ENCODE measurements around the gene MED27. TPM values are rescaled to one million over a fixed set of nuclear protein-coding genes. Genes with fewer than 3 reads are reported as not detected.

MED27 gene
- total RNA-seq, 1 donor from 2014 or later, result 28.3 TPM

GRCh38 chr9:131886826-131887225 is 192.8 kb downstream of the MED27 start:
- no peak for DNase-seq (ENCODE audit: low read depth)

DNA sequence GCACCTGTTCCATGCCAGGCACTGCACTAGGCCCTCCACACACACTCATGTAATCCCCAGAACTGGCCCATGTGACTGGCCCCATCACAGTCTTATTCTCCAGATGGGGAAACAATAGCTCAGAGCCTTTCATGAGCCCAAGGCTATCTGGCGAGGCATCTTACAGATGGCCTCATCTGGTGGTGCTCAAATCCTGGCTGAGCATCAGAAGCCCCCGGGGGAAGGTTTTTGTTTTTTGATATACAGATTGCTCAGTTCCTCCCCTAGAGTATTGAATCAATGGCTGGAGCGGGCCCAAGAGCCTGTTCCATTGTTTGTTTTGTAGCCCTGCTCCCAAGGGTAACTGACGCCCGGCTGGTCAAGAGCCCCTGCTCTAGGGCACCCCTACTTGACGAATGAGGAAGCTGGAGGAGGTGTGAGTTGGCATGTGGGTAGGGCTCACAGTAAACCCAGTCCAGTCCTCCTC is 194.5 kb downstream of the MED27 start:
- DNase-seq (ENCODE audit: low read depth), result no peak

- no peak for DNase-seq (ENCODE audit: low read depth)
Observed at GRCh38 chr9:131884222-131884621, 195.4 kb downstream of the MED27 start.

GRCh38 chr9:131880833-131881583 is 198.7 kb downstream of the MED27 start:
- no peak for DNase-seq (ENCODE audit: low read depth)

GRCh38 chr9:131879911-131880290 is 199.8 kb downstream of the MED27 start:
- DNase-seq (ENCODE audit: low read depth), result no peak

DNA sequence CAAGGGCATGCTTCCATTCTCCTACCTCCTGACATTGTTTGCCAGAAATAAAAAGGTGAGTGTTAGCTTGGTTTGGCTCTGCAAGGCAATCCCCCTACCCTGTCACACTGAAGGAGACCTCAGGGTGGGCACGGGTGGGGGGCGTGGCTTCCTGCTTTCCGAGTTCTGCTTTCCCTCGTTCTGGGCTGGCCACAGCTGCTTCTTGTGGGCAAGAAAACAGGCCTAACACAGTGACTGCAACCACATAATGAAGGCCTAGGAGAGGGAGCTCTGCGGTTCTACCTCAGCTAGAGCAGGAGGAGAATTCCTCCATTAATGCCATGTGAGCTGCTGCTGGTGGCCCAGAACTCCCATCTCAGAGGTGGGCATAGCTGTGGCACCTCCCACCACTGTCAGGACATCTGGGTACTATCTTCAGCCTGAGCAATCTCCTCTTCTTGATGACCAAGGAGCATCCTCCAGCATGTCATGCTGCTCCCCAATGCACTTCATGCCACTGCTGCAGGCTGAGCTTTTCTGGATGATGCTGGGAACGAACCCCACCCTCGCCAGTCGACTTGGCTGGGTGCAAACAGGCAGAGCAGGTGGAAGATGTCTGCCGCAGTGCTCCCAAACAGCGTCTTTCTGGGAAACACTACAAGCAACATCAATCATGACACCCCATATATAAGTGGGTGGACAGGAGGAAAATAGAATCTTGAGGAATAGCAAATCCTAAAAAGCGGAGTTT is 200.3 kb downstream of the MED27 start:
- no peak for DNase-seq (ENCODE audit: low read depth)

DNA sequence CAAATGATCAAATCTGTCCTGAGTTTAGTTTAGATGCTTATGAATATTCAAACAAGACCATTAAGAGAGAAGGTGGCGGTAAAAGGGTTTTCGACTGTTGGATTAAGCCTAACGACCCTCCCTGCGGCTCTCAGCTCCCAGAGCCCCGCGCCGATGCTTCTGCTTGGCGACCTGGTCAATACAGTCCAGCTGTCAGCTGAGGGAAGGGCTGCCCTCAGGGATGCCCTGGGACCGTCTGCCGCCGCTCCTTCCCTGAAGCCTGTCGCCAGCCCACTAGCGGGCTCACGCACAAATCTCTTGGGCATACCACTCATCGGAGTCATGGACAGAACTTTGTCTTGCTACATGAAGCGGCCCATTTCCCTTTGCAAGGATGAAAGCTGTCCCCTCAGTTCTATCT is 203.2 kb downstream of the MED27 start:
- DNase-seq (ENCODE audit: low read depth), result no peak

DNA sequence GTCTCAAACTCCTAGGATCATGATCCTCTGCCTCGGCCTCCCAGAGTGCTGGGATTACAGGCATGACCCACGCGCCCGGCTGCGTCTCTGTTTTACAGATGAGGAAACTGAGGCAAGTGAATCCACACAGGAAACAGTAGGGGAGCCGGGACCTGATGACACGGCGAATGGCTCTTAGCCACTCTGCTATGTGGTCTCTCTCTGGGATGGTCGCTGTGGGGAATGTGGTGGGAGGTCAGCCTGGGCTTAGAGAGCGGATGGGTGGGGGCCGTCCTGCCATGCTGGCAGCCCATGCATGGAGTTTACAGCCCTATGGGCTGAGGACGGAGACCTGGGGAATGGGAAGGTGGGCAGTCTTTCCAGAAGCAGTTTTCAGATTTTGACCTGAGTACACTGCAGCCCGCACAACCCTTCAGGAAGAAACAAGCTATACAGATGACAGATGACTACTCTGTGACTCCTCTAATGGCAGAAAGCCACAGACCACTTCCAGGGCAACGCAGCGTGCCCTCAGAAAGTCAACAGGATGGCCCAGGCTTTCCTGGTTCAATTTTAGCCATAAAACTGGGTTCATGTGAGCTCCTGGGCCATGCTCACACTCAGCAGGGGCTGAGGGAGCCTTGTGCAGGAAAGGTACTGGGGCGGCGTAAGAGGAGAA is 203.7 kb downstream of the MED27 start:
- peak; percentile 68 for DNase-seq (ENCODE audit: low read depth)

- no peak for DNase-seq (ENCODE audit: low read depth)
Observed at GRCh38 chr9:131874916-131875670, 204.6 kb downstream of the MED27 start.

DNA sequence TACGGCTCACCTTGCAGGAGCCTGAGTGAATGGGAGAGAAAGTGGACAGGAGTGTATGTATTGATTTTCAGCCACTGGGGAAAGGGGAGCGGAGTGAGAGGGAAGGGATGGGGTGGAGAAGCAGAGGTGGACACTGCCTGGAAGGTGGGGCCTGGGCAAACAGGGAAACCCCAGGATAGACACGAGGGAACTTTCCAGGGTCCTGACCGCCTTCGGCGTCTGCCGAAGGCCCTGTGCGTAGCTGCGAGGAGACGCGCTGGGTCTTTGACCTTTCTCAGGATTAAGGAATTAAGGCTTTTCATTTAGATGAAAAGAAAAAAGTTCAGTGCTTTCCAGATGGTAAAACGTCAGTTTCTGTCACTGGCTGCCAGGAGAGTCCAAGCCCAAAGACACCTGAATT is 205.2 kb downstream of the MED27 start:
- DNase-seq (ENCODE audit: low read depth), result no peak

- no peak for DNase-seq (ENCODE audit: low read depth)
Observed at GRCh38 chr9:131873891-131874440, 205.7 kb downstream of the MED27 start.

DNA sequence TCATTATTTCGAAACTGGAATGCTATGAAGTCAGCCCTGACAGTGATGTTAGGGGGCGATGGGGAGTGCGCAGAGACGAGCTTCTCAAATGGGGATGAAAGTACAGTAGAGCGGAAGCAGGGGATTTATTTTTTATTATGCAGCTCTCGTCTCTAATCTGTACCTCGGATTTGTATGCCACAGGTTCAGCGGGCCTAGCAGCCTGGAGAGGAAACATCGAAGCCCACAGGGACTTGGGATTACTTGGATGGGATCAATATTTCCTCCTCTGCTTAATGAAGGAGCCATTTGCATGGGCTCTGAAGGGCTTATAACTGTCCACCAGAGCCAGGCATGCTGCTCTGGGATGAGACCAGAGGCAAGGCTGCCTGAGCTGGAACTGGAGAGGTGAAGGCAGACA is 206.3 kb downstream of the MED27 start:
- DNase-seq (ENCODE audit: low read depth), result no peak

- DNase-seq (ENCODE audit: low read depth), result no peak
Observed at GRCh38 chr9:131872702-131873101, 207.0 kb downstream of the MED27 start.

- no peak for DNase-seq (ENCODE audit: low read depth)
Observed at GRCh38 chr9:131872006-131872405, 207.7 kb downstream of the MED27 start.

- no peak for DNase-seq (ENCODE audit: low read depth)
Observed at GRCh38 chr9:131870156-131870555, 209.5 kb downstream of the MED27 start.

- no peak for DNase-seq (ENCODE audit: low read depth)
Observed at GRCh38 chr9:131869348-131869747, 210.3 kb downstream of the MED27 start.

DNA sequence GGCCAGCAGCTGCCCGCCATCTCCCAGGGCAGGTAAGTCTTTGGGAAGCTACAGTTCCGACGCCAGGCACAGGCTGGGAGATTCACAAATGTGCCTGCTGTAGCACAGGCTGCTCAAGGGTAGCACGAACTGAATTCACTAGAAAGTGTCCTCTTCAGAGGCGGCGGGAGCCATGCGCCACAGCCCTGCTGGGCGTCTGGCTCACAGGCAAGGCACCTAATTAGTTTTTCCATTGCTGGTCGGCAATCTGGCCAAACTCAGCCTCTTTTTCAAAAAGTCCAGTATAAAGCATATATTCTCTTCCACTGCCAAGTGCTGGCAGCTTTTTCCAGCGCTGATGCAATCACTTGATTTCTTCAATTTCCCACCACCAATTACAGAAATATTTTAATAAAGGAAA is 210.9 kb downstream of the MED27 start:
- no peak for DNase-seq (ENCODE audit: low read depth)

DNA sequence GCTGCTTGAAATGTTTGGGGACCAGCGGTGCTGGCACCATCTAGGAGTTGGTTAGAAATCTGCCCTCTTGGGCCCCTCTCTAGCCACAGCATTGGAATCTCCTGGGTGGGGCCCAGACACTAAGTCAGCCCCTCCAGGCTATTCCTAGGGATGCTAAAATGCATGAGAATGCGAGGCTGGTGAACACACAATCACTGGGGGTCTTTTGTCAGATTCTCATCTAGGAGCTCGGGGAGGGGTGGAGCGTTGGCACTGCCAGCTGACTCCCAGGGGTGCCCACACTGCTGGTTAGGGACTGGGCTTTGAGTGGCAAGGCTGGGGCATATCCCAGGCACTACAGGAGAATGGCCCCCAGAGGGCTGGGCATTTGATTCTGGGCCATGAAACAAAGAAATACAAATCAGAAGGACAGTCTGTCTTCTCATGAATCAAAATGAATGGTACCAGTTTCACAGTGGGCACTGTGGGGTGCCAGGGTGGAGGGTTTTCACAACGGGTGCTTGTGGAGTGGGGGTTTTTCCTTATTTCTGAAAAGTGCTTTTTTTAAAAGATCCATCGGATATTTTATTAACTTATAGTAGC is 212.0 kb downstream of the MED27 start:
- no peak for DNase-seq (ENCODE audit: low read depth)

- DNase-seq (ENCODE audit: low read depth), result no peak
Observed at GRCh38 chr9:131865446-131866195, 214.0 kb downstream of the MED27 start.

GRCh38 chr9:131864531-131864930 is 215.1 kb downstream of the MED27 start:
- no peak for DNase-seq (ENCODE audit: low read depth)

All from myocyte (in vitro differentiated cells).